Stimulated activated CD4-positive, alpha-beta T cell treated with anti-CD3 and anti-CD28 coated beads, Interleukin-1b, Interleukin-23, amount 100 ng/mL, for 24 hours (primary cell): ENCODE measurements around the gene SIX1.

Source experiments
- DNase-seq, 4 experiments: peaks; one replicate each; pipeline ENCODE4 v3.0.0-alpha.2; 2020; ENCODE audit warnings: low read depth in 4 of 4, low spot score in 1 of 4

The SIX1 gene

GRCh38 chr14:60643141-60643462 is 6.2 kb downstream of the SIX1 start:
- no peak for DNase-seq

DNA sequence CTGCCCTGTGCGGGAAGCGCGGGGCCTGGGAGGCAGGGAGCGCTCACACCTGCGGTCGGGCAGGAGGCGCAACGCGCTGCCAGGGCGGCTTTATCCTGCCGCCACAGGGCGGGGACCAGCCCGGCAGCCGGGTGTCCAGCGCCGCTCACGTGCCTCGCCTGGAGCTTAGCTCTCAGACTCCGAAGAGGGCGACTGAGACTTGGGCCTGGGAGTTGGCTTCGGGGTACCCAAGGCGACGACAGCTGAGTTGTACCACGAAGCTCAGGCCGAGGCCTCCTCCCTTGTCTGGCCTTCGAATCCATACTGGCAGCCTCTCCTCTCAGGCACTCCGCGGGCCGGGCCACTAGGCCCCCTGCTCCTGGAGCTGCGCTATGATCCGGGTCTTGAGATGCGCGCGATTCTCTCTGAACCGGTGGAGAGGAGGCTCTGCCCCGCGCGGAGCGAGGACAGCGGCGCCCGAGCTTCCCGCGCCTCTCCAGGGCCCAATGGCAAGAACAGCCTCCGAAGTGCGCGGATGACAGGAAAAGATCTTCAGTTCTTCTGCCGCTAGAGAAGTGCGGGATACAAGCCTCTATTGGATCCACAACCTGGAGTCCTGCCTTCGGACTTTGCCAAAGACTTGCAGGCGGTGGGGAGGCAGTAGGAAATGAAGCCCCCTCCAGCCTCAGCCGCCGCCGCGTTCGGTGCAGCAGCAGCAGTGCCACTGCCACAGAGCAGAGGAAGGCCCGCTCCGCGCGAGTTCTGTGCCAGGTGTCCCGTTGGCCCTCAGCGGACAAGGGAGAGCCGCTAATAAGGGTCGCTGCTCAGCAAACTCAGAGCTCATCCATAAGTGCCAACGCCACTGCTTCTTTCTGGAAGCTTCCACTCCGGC is 6.8 kb downstream of the SIX1 start:
- no peak for DNase-seq

- no peak for DNase-seq
These were observed 7.5 kb downstream of the SIX1 start for GRCh38 chr14:60641742-60642269.

DNA sequence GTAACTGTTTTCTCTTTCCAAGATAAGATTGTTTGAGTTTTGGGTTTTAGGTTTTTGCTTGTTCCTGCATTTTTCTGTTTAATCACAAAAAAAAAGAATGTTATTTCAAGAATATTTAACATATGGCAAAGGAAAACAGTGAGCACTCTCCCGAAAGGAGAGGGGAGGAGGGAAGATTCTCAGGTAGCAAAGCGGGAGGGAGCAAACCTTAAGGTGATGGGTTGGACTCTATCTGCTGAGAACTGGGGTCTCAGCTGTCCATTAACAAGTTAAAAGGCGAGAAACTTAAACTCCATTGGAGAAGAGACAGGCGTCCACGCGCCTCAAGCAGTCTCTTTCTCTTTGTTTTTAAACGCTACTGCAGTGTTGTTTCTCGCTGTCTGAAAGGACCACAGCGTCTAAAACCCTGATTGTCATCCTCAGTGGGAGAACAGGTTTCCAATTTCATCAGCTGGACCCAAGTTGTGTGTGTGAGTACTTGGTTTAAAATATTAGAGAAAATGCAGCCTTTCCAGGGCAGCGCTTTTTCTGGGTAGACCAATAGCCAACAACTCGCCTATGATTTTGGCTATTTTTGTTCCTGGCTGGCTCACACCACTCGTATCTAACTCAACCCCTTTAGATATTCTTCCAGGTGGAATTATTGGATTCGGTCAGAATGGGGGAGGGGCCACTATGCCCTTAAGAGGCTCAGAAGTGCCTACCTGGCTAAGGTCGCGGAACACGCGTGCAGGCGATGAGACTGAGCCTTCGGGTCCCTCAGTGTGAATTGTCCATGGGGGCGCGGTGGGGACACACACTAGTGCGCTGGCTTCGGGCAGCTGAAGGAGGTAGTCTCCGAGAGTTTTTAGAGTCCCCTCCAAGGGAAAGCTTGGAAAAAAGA is 8.2 kb downstream of the SIX1 start:
- no peak for DNase-seq

DNA sequence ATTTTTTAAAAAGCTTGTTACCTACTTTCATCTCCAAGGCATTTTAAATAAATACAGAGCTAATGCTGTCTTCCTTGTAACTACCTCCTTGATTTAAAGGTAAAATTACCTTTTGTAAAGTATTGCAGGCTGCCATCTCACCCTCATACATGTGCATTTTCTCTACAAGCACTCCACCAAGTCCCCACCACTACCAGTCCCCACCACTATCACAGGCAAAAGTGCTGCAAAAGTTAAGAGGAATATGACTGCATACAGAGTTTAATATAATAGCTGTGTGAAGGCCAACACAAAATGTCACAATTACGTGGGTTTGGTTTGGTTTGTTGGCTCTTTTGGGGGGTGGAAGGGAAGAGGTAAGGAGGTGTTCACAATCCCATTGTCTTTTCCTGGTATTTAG is 9.6 kb downstream of the SIX1 start:
- no peak for DNase-seq

DNA sequence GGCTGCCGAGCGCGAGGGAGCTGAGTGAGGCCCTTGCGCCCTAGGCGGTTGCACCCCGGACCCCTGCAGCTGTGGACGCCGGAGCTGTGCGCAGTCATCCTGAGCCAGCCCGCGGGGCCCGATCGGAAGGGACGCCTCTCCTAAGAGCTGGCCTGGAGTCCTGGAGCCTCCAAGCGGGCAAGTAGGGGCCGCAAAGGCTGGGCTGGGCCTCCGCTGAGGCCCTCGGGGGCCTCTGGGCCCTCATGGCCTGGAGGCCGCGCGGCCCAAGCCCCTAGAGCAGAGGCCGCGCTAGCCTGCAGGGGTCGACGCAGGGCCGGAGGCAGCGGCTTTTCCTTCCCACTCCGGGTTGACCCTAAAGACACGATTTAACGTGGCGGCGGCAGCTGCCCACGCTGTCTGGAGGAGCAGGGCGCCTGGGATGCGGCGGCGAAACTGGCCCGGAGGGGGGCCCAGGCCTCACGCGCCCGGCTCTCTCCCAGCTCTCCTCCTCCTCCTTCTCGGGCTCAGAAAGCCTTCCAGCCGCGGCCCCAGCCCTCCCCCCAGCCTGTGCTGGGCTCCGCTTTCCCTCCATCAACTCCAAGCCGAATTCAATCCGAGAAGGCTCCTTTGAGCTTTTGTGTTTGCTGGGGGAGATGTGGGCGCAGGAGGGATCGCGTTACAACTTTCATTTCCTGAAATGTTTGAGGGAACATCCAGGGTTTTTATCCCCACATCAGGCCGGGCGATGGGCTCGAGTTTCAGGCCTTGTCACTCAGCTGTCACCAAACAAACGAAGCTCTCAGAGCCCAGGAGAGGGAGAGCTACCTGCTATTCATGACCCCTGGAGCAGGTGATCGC is 11.6 kb downstream of the SIX1 start:
- no peak for DNase-seq

DNA sequence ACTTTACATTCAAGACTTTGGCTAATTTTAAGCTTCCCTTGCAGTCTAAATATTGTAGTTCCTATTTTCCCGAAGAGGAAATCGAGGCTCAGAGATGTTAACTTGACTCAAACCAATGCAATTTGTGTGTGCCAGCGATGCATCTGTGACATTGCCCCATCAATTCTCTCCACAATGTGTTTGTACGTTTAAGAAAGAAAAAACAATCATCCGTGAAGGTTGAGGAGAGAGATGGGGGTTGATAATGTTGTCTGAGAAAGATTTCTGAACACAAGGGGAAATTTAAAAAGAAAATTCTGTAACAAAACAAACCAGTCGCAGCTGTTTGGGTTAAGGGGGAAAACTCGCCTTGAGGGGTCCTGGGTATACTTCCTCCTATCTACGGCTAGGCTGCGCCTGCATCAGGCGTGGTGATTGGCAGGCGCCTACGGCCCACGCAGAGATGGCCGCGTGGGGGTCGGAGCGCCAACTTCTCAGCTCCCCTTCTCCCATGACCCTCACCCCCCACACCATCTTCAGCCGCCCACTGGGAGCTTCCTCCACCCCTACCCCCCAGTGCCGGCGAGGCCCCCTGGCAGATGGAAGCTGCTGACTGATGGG is 12.3 kb downstream of the SIX1 start:
- DNase-seq: no peak

GRCh38 chr14:60634153-60634552 is 15.1 kb downstream of the SIX1 start:
- no peak for DNase-seq

- no peak for DNase-seq
These were observed 16.5 kb downstream of the SIX1 start for GRCh38 chr14:60632777-60633176.

GRCh38 chr14:60632257-60632656 is 17.0 kb downstream of the SIX1 start:
- no peak for DNase-seq

DNA sequence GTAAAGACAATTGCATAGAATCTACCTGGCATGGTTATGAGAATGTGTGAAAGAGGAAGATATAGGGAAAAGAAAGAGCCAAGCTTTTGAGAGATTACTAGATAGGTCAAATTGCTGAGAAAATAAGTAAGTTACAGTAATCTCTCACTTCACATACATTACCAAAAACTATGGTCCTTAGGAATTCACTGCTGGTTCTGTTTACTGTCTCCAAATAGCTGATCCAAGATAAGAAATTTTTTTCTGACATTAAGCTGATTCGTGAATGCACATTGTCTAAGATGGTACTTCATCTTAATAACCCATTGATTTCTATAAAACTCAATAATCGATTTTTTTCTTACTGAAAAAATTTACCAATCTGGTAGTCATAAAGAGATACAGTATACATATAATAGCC is 17.4 kb downstream of the SIX1 start:
- DNase-seq: no peak

DNA sequence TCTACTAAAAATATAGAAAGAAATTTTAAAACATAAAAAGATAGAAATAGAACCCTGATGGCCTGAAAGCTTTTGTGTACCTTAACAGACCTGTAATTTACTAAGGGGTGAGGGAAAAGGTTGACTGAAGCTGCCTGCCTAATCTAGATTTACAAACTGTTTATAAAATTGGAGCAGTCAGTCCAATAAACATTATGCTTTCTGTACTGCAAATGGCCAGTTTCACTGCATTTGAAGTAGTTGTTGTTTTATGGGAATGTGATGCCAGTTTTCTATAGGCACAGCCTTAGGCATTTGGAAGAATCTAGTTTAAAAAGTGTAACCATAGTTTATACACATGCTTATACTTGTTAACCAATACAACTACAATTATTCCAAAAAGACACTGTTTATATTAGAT is 19.1 kb downstream of the SIX1 start:
- no peak for DNase-seq

- DNase-seq: no peak
These were observed 20.4 kb downstream of the SIX1 start for GRCh38 chr14:60628892-60629291.

DNA sequence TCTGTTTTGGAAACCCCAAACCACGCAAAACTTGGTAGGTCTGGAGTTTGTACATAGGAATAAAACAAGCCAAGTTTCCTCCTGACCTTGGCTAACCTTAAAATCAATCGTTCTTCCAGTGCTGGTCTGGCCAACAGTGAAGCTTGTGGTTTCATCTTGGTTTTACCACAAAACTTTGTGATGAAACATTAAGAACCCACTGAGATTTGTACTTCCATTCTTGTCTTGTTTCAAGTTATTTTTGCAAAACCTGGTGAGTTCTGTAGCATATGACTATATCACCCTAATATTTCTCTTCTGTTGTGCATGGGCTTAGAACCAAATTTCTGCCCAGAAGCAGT is 26.4 kb downstream of the SIX1 start:
- DNase-seq: no peak

DNA sequence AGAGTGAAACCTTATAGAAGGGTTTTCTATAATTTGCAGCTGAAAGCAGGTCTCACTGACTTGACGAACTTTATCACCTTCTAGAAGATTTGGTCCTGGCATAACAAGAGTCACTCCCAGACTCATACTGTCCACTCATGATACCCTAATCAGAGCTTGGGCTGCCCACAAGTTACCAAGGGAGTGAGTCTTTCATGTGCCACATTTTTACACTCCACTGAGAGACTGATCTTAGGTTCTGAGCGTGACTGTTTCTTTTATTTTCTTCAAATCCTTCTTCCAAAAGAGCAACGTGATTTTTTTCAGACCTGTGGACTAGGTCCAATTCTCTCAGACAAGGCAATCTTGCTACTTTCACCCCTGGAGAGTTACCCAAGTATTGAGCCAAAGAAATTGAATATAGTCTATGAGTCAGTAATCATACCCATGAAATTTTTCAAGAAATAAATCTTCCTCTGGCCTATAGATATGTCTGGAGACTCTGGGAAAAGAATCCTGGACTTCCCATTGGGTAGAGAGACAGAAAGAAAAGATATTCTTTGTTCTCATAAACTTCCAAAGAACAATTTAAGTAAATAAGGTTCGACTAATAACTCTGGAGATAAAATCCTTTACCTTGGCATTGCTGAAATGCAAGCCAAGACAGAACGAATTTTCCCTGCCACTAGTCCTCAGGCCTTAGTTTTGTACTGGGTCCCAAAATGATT is 26.9 kb downstream of the SIX1 start:
- no peak for DNase-seq

DNA sequence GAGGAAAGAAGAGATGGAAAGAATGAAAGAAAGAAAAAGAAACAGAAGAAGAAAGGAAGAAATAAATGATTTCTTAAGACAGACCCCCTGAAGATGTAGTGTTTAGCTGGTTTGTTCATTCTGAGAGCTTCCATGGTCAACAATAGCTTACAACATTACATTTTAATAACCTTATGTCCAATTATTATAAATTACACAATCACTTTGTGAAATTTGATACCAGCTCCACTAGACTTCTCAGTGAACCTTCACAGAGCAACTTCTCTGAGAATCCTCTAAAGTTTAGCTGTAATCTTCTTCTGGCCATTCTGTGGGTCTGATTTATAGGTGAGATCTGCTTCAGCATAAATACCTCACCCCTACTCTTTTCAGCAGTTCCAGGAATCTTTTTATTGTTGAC is 27.9 kb downstream of the SIX1 start:
- no peak for DNase-seq

GRCh38 chr14:60618241-60618640 is 31.0 kb downstream of the SIX1 start:
- no peak for DNase-seq

GRCh38 chr14:60616461-60616959 is 32.8 kb downstream of the SIX1 start:
- DNase-seq: no peak

- DNase-seq: no peak
These were observed 47.0 kb downstream of the SIX1 start for GRCh38 chr14:60602291-60602690.

DNA sequence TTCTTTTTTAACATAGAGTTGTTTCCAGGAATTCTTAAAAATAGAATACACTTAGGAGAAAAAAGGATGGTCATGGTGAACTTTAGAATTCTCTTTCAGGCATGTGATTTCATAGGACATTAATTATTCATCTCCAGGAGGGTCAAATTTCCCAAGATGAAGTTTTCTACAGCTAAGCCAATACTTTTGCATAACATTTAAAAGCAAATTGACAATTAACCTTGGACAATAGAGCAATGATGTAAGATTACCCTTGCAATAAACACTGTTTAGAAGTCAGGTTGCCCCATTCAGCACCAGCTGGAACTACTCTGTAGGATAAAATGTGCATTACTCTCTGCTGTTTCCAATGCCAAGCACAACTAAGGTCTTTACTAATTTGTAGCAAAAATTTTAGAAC is 49.5 kb downstream of the SIX1 start:
- no peak for DNase-seq
